GM20000 (cell line): ENCODE measurements around the gene TPH2.
A peak's percentile ranks its signal among the peaks of the same experiment; 100 is the strongest.

ENCODE experiments used
- DNase-seq: peaks from one replicate; pipeline ENCODE4 v3.0.0; 2012; ENCODE audit warnings: low spot score
- TF ChIP-seq, protein P1 (sequence below): IDR thresholded peaks from 2 replicates; pipeline ENCODE4 v1.5.1; 2012; ENCODE audit warnings: mild to moderate bottlenecking, control low read depth; ENCODE audit errors: extremely low read depth, missing control alignments

The TPH2 gene

GRCh38 chr12:71938728-71939385 is at the start of gene TPH2:
TSS of gene TPH2 (plus strand) at chr12:71938845. CDS start at chr12:71938987, 142 bp downstream.
- TF ChIP-seq, protein P1, sequence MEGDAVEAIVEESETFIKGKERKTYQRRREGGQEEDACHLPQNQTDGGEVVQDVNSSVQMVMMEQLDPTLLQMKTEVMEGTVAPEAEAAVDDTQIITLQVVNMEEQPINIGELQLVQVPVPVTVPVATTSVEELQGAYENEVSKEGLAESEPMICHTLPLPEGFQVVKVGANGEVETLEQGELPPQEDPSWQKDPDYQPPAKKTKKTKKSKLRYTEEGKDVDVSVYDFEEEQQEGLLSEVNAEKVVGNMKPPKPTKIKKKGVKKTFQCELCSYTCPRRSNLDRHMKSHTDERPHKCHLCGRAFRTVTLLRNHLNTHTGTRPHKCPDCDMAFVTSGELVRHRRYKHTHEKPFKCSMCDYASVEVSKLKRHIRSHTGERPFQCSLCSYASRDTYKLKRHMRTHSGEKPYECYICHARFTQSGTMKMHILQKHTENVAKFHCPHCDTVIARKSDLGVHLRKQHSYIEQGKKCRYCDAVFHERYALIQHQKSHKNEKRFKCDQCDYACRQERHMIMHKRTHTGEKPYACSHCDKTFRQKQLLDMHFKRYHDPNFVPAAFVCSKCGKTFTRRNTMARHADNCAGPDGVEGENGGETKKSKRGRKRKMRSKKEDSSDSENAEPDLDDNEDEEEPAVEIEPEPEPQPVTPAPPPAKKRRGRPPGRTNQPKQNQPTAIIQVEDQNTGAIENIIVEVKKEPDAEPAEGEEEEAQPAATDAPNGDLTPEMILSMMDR: peak; percentile 26
- peak; percentile 41 for DNase-seq

DNA sequence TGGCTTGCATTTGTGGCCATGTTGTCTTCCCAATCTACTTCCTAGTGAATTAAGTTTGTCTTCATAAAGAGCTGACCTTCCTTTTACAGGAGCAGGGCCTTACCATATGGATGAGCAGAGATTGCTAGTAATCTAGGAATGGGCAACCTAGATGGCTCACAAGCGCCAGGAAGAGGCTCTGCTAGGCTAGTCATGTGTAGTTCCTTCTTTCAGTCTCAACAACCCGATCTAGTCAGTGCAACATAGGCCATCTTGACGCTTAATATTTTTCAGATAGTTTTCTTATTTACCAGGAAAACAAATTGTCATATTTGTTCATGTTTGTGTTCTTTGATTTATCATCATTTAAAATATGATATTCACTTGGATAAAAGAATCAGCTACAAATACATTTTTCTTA is 48.2 kb upstream of the TPH2 start:
- no peak for DNase-seq
- TF ChIP-seq, protein P1: no peak

- no peak for DNase-seq
- TF ChIP-seq, protein P1: no peak
Measured at GRCh38 chr12:71892059-71892458, 46.6 kb upstream of the TPH2 start.

DNA sequence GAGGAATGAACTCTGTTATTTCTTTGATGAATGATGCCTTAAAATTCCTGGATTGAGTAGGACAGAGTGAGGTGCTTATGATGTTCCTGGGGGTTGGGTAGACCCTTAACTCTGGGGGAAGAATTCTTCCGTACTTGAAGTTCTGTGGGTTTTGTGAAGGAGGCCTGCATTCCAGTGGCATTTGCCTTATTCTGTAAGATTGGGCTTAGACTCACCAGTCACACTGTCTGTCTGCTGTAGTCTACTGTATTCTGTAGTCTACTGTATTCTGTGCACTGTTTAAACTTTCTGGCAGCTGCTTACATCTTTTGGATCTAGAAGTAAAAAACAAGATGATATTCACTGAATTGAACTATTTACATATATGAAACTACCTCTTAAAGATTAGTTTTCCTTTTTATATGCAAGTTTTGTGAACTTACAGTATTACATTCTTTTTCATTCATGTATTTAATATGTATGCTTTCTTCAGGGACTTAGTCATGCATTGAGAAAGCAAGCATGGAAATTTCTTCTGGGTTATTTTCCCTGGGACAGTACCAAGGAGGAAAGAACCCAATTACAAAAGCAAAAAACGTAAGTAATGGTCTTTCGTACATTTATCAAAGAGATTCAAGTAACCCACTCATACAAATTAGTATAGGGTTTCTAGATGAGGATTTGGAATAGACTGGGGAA is 42.3 kb upstream of the TPH2 start:
- no peak for DNase-seq
- TF ChIP-seq, protein P1: no peak

GRCh38 chr12:71900091-71900490 is 38.6 kb upstream of the TPH2 start:
- DNase-seq: no peak
- TF ChIP-seq, protein P1: no peak

DNA sequence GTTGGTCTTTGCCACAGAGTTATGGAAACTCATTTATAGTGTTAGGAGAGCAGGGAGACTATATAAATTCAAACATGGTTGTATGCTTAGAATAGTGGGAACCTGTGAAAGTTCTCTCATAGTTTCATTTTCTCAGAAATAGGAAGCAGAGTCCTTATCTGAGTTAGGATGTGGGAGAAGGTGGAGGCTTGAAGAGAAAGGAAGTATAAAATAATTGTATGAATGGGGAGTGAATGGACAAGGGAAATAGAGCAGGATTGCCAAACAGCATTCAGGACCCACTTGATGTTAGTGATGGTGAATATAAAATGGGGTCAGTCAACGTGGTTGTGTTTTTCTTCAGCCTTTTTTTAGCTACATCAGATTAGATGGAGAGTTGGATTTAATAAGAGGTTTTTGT is 34.0 kb upstream of the TPH2 start:
- TF ChIP-seq, protein P1: no peak
- DNase-seq: no peak

DNA sequence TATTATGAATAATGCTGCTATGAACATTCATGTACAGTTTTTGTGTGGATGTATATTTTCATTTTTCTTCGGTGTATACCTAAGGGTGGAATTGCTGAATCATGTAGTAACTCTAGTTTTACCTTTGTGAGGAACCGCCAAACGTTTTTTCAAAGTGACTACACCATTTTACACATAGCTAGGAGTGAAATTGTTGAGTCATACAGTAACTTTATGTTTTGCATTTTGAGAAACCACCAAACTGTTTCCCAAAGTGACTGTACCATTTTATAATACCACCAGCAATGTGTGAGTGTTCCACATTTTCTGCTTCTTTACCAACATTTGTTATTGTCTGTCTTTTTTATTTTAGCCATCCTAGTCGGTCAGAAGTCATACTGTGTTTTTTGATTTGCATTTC is 3.1 kb upstream of the TPH2 start:
- TF ChIP-seq, protein P1: no peak
- peak; percentile 9 for DNase-seq
